ENCODE results near the gene LRCH3.

Gene LRCH3

GRCh38 chr3:197791892-197792647 lies 1.0 kb downstream of the LRCH3 start:
- DNase-seq (ENCODE audit: low read depth, low spot score), result no peak

- DNase-seq (ENCODE audit: low read depth, low spot score), result no peak
Observed at GRCh38 chr3:197793247-197793646, 2.2 kb downstream of the LRCH3 start.

- DNase-seq (ENCODE audit: low read depth, low spot score), result no peak
Observed at GRCh38 chr3:197794115-197794514, 3.1 kb downstream of the LRCH3 start.

GRCh38 chr3:197795200-197795599 lies 4.1 kb downstream of the LRCH3 start:
- no peak for DNase-seq (ENCODE audit: low read depth, low spot score)

- no peak for DNase-seq (ENCODE audit: low read depth, low spot score)
Observed at GRCh38 chr3:197796087-197796486, 5.0 kb downstream of the LRCH3 start.

- no peak for DNase-seq (ENCODE audit: low read depth, low spot score)
Observed at GRCh38 chr3:197798863-197799262, 7.8 kb downstream of the LRCH3 start.

GRCh38 chr3:197800379-197800778 lies 9.3 kb downstream of the LRCH3 start:
- DNase-seq (ENCODE audit: low read depth, low spot score), result no peak

- DNase-seq (ENCODE audit: low read depth, low spot score), result no peak
Observed at GRCh38 chr3:197801891-197802778, 11.1 kb downstream of the LRCH3 start.

GRCh38 chr3:197802779-197803459 lies 11.9 kb downstream of the LRCH3 start:
- no peak for DNase-seq (ENCODE audit: low read depth, low spot score)

GRCh38 chr3:197804511-197804910 lies 13.5 kb downstream of the LRCH3 start:
- no peak for DNase-seq (ENCODE audit: low read depth, low spot score)

GRCh38 chr3:197807969-197808587 lies 17.0 kb downstream of the LRCH3 start:
- DNase-seq (ENCODE audit: low read depth, low spot score), result no peak

GRCh38 chr3:197809356-197810020 lies 18.4 kb downstream of the LRCH3 start:
- DNase-seq (ENCODE audit: low read depth, low spot score), result no peak

GRCh38 chr3:197810901-197811300 lies 19.8 kb downstream of the LRCH3 start:
- no peak for DNase-seq (ENCODE audit: low read depth, low spot score)

- no peak for DNase-seq (ENCODE audit: low read depth, low spot score)
Observed at GRCh38 chr3:197811343-197811742, 20.3 kb downstream of the LRCH3 start.

GRCh38 chr3:197814372-197814771 lies 23.3 kb downstream of the LRCH3 start:
- no peak for DNase-seq (ENCODE audit: low read depth, low spot score)

- no peak for DNase-seq (ENCODE audit: low read depth, low spot score)
Observed at GRCh38 chr3:197820550-197821335, 29.7 kb downstream of the LRCH3 start.

- no peak for DNase-seq (ENCODE audit: low read depth, low spot score)
Observed at GRCh38 chr3:197829397-197830045, 38.5 kb downstream of the LRCH3 start.

- DNase-seq (ENCODE audit: low read depth, low spot score), result no peak
Observed at GRCh38 chr3:197830308-197830966, 39.4 kb downstream of the LRCH3 start.

- no peak for DNase-seq (ENCODE audit: low read depth, low spot score)
Observed at GRCh38 chr3:197830967-197831313, 39.9 kb downstream of the LRCH3 start.

Measured in activated CD4-positive, CD25-positive, alpha-beta regulatory T cell treated with anti-CD3 and anti-CD28 coated beads, Interleukin-2, amount 50 U/mL, for 16 hours (primary cell).